Transverse colon (tissue), 4 donors: Measurements from ENCODE around the gene SMAD7. TPM values are rescaled to one million over a fixed set of nuclear protein-coding genes. Genes with fewer than 3 reads are reported as not detected.

ENCODE experiments used
- DNase-seq: peaks from one replicate; pipeline ENCODE4 v3.0.0-alpha.2; 2019
- H3K27ac ChIP-seq, 4 donors: fragments of 200-600 bp; sonication (generic); 2 replicates each; pipeline ENCODE4 v1.5.1; 2016 to 2018; ENCODE audit warnings: inconsistent platforms in 4 of 4
- H3K27me3 ChIP-seq: fragments of 200-600 bp; sonication (generic); 2 replicates; pipeline ENCODE4 v1.5.1; 2017; ENCODE audit warnings: inconsistent platforms
- H3K36me3 ChIP-seq, 4 donors: fragments of 200-600 bp; sonication (generic); 2 replicates each; pipeline ENCODE4 v1.5.1; 2017 to 2019; ENCODE audit warnings: inconsistent platforms in 4 of 4
- H3K4me1 ChIP-seq, 4 donors: fragments of 200-600 bp; sonication (generic); 2 replicates each; pipeline ENCODE4 v1.5.1; 2017 to 2020; ENCODE audit warnings: inconsistent platforms in 4 of 4
- H3K4me3 ChIP-seq, 4 donors: fragments of 200-600 bp; sonication (generic); 1 replicate in 1 of 4; 2 replicates in 3 of 4; pipeline versions ENCODE4 v1.5.1 to v1.6.1; 2017 to 2019; ENCODE audit warnings: inconsistent platforms in 4 of 4
- H3K9me3 ChIP-seq, 2 donors: fragments of 200-600 bp; sonication (generic); 2 replicates each; pipeline ENCODE4 v1.5.1; 2017 to 2019; ENCODE audit warnings: inconsistent platforms in 2 of 2
- CTCF ChIP-seq, 5 experiments: fragments of 200-600 bp in 3 of 5; fragments of 450-650 bp in 2 of 5; sonication (generic) in 3 of 5; IDR thresholded peaks; 1 replicate in 2 of 5; 2 replicates in 3 of 5; pipeline ENCODE4 v1.5.1; 2016 to 2017; ENCODE audit warnings: antibody characterized with exemption in 5 of 5, inconsistent platforms in 3 of 5, mild to moderate bottlenecking in 2 of 5, moderate library complexity in 1 of 5
- EP300 ChIP-seq: sonication (generic); formaldehyde crosslinking; IDR thresholded peaks from one replicate; pipeline ENCODE4 v1.6.1; 2017; ENCODE audit warnings: antibody characterized with exemption, low read depth
- POLR2A ChIP-seq: fragments of 450-650 bp; IDR thresholded peaks from one replicate; pipeline ENCODE4 v1.6.1; 2016; ENCODE audit warnings: antibody characterized with exemption, mild to moderate bottlenecking, moderate library complexity
- POLR2AphosphoS5 ChIP-seq, 3 donors: sonication (generic); formaldehyde crosslinking; IDR thresholded peaks; one replicate each; pipeline ENCODE4 v1.6.1; 2016; ENCODE audit warnings: antibody characterized with exemption in 3 of 3
- WGBS, 2 donors: methylation state at CpG; one replicate each; pipeline ENCODE4 v1.1.5; 2018; ENCODE audit warnings: low coverage in 1 of 2; 5-methylcytosine and 5-hydroxymethylcytosine counted together
- in situ Hi-C, 4 donors: fragments of 200-750 bp; cut with MboI; loops; one replicate each; pipeline versions ENCODE4 v1.15.0 to v1.15.1; 2017; ENCODE audit warnings: low sequenced_read_pairs in 3 of 4, low pct_ligation_motif_present in 1 of 4, low pct_unique_long_range_greater_than_20kb in 1 of 4
- intact Hi-C: fragments of 100-400 bp; cut with DNase I; formaldehyde crosslinking; loops from one replicate; pipeline ENCODE4 v1.15.1; 2023; ENCODE audit warnings: low total_unique reads
- total RNA-seq, 4 donors: library from RNA; depleted of rRNA; stranded (reverse); fragments of >200 nt; gene quantifications; one replicate each; pipeline ENCODE4 v1.1.0, GENCODE V29; 2016

SMAD7 gene
- total RNA-seq, 4 donors from 2014 or later: 76.0 to 199 (median 77.1) TPM

- Histone ChIP-seq H3K9me3 (no peaks in the 10 kb centered on the region), H3K27me3 (no peaks in the 10 kb centered on the region), H3K27ac (no peak overlapping the region), H3K4me3 (no peak overlapping the region), H3K4me1 (peaks cover 23 to 40% (median 29%) of the 10 kb centered on the region in 4 donors), H3K36me3 (peaks cover 0 to 10% (median 0%) of the 10 kb centered on the region in 4 donors)
- no peak for DNase-seq
- in situ Hi-C loops (loop anchor here in 1 of 4 donors (10.0 to 25.0 kb wide), 3 partner anchors 45 to 232 kb away; no protein-coding TSS in a partner anchor), intact Hi-C loops (no loop called here)
- 61 to 70% methylated on average over 2 to 3 of the region's 3 CpGs for WGBS, 2 donors
- no peak for TF ChIP-seq CTCF (IDR thresholded peaks at IDR 0.05)
These were observed 31.2 kb downstream of the SMAD7 start for GRCh38 chr18:48919547-48919946.

GRCh38 chr18:48918660-48919456, 31.9 kb downstream of the SMAD7 start:
- intact Hi-C loops (no loop called here), in situ Hi-C loops (loop anchor here in 1 of 4 donors (10.0 to 25.0 kb wide), 3 partner anchors 46 to 232 kb away; no protein-coding TSS in a partner anchor)
- no peak for TF ChIP-seq EP300
- no peak for TF ChIP-seq POLR2AphosphoS5 (IDR thresholded peaks at IDR 0.05)
- no peak for TF ChIP-seq POLR2A
- TF ChIP-seq CTCF (IDR thresholded peaks at IDR 0.05): no peak
- Histone ChIP-seq H3K4me1 (peaks cover 17 to 33% (median 22%) of the 10 kb centered on the region in 4 donors), H3K27ac (no peak overlapping the region), H3K4me3 (no peak overlapping the region), H3K27me3 (no peaks in the 10 kb centered on the region), H3K9me3 (no peaks in the 10 kb centered on the region), H3K36me3 (peaks cover 0 to 10% (median 0%) of the 10 kb centered on the region in 4 donors)
- DNase-seq: no peak
- WGBS, 2 donors: 87 to 96% methylated on average over 3 to 9 of the region's 9 CpGs

GRCh38 chr18:48917579-48918517, 32.9 kb downstream of the SMAD7 start:
- H3K9me3 ChIP-seq: no peaks in the 10 kb centered on the region
- DNase-seq: no peak
- intact Hi-C loops (no loop called here), in situ Hi-C loops (loop anchor here in 1 of 4 donors (10.0 to 25.0 kb wide), 3 partner anchors 47 to 231 kb away; no protein-coding TSS in a partner anchor)
- WGBS, 2 donors: 72 to 90% methylated on average over 8 to 26 of the region's 26 CpGs
- H3K36me3 ChIP-seq: peaks cover 0 to 10% (median 0%) of the 10 kb centered on the region in 4 donors
- no peaks in the 10 kb centered on the region for H3K27me3 ChIP-seq
- TF ChIP-seq EP300 (no peak), POLR2AphosphoS5 (IDR thresholded peaks at IDR 0.05) (no peak)
- no peak overlapping the region for H3K4me3 ChIP-seq
- H3K4me1 ChIP-seq: peaks cover 8 to 23% (median 12%) of the 10 kb centered on the region in 4 donors
- H3K27ac ChIP-seq: no peak overlapping the region

- Histone ChIP-seq H3K27ac (no peak overlapping the region), H3K36me3 (peaks cover 0 to 5% (median 0%) of the 10 kb centered on the region in 4 donors), H3K27me3 (no peaks in the 10 kb centered on the region), H3K4me1 (peaks cover 0 to 11% (median 0%) of the 10 kb centered on the region in 4 donors), H3K9me3 (no peaks in the 10 kb centered on the region), H3K4me3 (no peak overlapping the region)
- WGBS, 2 donors: 86 to 93% methylated on average over 3 to 10 of the region's 10 CpGs
- in situ Hi-C loops (loop anchor here in 1 of 4 donors (10.0 to 25.0 kb wide), 3 partner anchors 49 to 229 kb away; no protein-coding TSS in a partner anchor), intact Hi-C loops (no loop called here)
- DNase-seq: no peak
- no peak for TF ChIP-seq POLR2A
- TF ChIP-seq CTCF (IDR thresholded peaks at IDR 0.05): no peak
- TF ChIP-seq EP300: no peak
- no peak for TF ChIP-seq POLR2AphosphoS5 (IDR thresholded peaks at IDR 0.05)
These were observed 34.9 kb downstream of the SMAD7 start for GRCh38 chr18:48915626-48916425.
